B cell (primary cell): ENCODE measurements around the gene NPIPB4.
"Not testable (repeated sequence)": the region's sequence is repeated elsewhere in the genome, so short reads cannot be mapped to it uniquely, and the experiment has no call there.

Experiments
- CTCF ChIP-seq: fragments of 200-600 bp; IDR thresholded peaks from one replicate; pipeline ENCODE4 v1.8.0; 2022; ENCODE audit warnings: antibody characterized with exemption, mild to moderate bottlenecking
- EZH2 ChIP-seq: IDR thresholded peaks from 2 replicates; pipeline ENCODE4 v1.6.1; 2012; ENCODE audit warnings: borderline replicate concordance, low read depth, mild to moderate bottlenecking, moderate library complexity, low read length; ENCODE audit not compliant: insufficient read depth, poor library complexity, severe bottlenecking

- TF ChIP-seq CTCF, EZH2: not testable (repeated sequence)
These were observed 24.4 kb upstream of the NPIPB4 start for GRCh38 chr16:21881988-21882387.
